Neutrophil (primary cell): ENCODE data around the gene PAGR1.

ENCODE experiments used
- H3K27ac ChIP-seq: fragments of 200-600 bp; sonication (generic); 2 replicates; pipeline ENCODE4 v1.5.1; 2016; ENCODE audit warnings: mild to moderate bottlenecking, moderate library complexity
- H3K27me3 ChIP-seq: fragments of 200-600 bp; sonication (generic); 2 replicates; pipeline ENCODE4 v1.6.0; 2016; ENCODE audit warnings: mild to moderate bottlenecking
- H3K36me3 ChIP-seq: fragments of 200-600 bp; sonication (generic); 2 replicates; pipeline ENCODE4 v1.5.1; 2017
- H3K4me1 ChIP-seq, 2 experiments: fragments of 200-600 bp in 1 of 2; sonication (generic) in 1 of 2; 1 replicate in 1 of 2; 2 replicates in 1 of 2; pipeline versions ENCODE4 v1.5.1 to v1.6.1; 2013 to 2016; ENCODE audit warnings: low read depth in 1 of 2, low read length in 1 of 2, mild to moderate bottlenecking in 1 of 2, moderate library complexity in 1 of 2; ENCODE audit not compliant: control insufficient read depth in 1 of 2, insufficient read depth in 1 of 2
- H3K4me3 ChIP-seq, 2 experiments: fragments of 200-600 bp in 1 of 2; sonication (generic) in 1 of 2; 1 replicate in 1 of 2; 2 replicates in 1 of 2; pipeline ENCODE4 v1.5.1; 2013 to 2016; ENCODE audit warnings: low read depth in 1 of 2, low read length in 1 of 2, mild to moderate bottlenecking in 1 of 2, moderate library complexity in 1 of 2
- H3K9me3 ChIP-seq: fragments of 200-600 bp; sonication (generic); 2 replicates; pipeline ENCODE4 v1.5.1; 2016
- TF ChIP-seq, protein P1 (sequence below): fragments of 200-600 bp; sonication (generic); IDR thresholded peaks from 2 replicates; pipeline ENCODE4 v1.5.1; 2016; ENCODE audit warnings: antibody characterized with exemption

PAGR1 gene

DNA sequence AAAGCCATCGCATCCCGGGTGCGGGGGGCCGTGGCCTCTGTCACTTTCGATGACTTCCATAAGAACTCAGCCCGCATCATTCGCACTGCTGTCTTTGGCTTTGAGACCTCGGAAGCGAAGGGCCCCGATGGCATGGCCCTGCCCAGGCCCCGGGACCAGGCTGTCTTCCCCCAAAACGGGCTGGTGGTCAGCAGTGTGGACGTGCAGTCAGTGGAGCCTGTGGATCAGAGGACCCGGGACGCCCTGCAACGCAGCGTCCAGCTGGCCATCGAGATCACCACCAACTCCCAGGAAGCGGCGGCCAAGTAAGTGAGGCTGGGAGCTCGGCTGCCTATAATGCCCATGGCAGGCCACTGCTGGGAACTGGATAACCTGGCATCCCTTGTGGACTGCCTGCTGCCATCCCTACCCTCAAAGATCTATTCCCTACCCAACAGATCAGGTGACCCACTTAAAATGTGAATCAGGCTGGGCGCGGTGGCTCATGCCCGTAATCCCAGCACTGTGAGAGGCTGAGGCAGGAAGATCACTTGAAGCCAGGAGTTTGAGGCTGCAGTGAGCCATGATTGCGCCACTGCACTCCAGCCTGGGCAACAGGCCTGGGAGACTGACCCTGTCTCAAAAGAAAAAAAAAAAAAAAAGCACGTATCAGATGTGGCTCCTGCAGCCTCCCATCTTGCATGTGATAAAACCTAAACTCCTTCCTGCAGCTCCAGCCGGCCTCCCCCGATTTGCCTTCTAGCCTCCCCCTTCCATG, 28.8 kb downstream of the PAGR1 start:
- no peaks in the 10 kb centered on the region for H3K9me3 ChIP-seq
- TF ChIP-seq, protein P1, sequence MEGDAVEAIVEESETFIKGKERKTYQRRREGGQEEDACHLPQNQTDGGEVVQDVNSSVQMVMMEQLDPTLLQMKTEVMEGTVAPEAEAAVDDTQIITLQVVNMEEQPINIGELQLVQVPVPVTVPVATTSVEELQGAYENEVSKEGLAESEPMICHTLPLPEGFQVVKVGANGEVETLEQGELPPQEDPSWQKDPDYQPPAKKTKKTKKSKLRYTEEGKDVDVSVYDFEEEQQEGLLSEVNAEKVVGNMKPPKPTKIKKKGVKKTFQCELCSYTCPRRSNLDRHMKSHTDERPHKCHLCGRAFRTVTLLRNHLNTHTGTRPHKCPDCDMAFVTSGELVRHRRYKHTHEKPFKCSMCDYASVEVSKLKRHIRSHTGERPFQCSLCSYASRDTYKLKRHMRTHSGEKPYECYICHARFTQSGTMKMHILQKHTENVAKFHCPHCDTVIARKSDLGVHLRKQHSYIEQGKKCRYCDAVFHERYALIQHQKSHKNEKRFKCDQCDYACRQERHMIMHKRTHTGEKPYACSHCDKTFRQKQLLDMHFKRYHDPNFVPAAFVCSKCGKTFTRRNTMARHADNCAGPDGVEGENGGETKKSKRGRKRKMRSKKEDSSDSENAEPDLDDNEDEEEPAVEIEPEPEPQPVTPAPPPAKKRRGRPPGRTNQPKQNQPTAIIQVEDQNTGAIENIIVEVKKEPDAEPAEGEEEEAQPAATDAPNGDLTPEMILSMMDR: no peak
- no peaks in the 10 kb centered on the region for H3K4me1 ChIP-seq
- no peak overlapping the region for H3K4me3 ChIP-seq
- no peaks in the 10 kb centered on the region for H3K27me3 ChIP-seq
- no peak overlapping the region for H3K27ac ChIP-seq
- H3K36me3 ChIP-seq: peaks cover 96% of the 10 kb centered on the region

DNA sequence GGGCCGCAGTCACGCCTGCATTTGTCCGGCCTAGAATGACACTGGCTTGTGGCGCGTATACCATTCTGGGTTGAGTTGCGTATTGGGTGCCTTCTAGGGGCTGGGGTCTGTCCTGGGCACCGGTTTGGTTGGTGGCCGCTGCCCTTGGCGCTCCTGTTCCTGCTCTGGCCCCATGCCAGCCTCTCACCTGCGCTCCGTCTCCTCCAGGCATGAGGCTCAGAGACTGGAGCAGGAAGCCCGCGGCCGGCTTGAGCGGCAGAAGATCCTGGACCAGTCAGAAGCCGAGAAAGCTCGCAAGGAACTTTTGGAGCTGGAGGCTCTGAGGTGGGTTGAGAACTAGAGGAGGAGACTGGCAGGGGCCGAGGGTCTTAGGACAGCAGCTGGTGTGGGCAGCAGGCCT, 29.7 kb downstream of the PAGR1 start:
- H3K9me3 ChIP-seq: no peaks in the 10 kb centered on the region
- H3K36me3 ChIP-seq: peaks cover 93% of the 10 kb centered on the region
- no peaks in the 10 kb centered on the region for H3K4me1 ChIP-seq
- no peak overlapping the region for H3K27ac ChIP-seq
- no peak overlapping the region for H3K4me3 ChIP-seq
- H3K27me3 ChIP-seq: no peaks in the 10 kb centered on the region
- TF ChIP-seq, protein P1: no peak

DNA sequence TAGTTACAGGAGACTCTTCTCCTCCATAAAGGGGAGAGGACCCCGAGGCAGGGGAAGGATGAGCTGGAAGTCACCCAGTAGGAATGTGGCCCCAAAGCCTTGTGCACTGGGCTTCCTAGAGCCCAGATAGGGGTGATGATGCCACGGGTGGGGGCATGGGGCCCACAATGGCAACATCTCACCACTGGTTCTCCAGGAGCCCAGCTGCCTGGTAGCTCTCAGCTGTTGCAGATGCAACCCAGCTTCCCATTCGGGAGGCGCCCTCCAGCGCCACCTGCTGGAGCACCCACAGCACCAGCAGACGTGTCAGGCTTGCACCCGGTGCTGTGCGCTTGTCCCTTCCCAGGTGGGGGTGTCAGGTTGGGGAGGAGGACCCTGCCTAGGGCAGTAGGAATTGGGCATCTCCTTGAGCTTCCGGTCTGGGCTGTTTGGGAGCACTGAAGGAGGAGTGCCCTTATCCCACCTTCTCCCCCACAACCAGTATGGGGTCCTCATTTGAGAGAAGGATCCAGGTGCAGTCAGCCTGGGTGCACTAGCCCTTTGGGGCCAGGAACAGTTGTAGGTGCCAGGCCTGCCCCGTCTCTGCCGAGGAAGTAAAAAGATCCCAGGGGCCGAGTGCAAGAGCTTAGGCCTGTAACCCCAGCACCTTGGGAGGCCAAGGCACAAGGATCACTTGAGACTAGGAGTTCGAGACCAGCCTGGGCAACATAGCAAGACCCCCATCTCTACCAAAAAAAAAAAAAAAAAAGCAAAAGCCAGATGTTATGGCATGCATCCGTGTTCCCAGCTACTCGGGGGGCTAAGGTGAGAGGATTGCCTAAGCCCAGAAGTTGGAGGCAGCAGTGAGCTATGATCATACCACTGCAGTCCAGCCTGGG, 32.7 kb downstream of the PAGR1 start:
- H3K4me1 ChIP-seq: no peaks in the 10 kb centered on the region
- H3K4me3 ChIP-seq: no peak overlapping the region
- peak overlapping the region; percentile 7 for H3K27ac ChIP-seq
- peaks cover 63% of the 10 kb centered on the region for H3K36me3 ChIP-seq
- no peaks in the 10 kb centered on the region for H3K9me3 ChIP-seq
- TF ChIP-seq, protein P1: peak; percentile 84
- H3K27me3 ChIP-seq: no peaks in the 10 kb centered on the region

DNA sequence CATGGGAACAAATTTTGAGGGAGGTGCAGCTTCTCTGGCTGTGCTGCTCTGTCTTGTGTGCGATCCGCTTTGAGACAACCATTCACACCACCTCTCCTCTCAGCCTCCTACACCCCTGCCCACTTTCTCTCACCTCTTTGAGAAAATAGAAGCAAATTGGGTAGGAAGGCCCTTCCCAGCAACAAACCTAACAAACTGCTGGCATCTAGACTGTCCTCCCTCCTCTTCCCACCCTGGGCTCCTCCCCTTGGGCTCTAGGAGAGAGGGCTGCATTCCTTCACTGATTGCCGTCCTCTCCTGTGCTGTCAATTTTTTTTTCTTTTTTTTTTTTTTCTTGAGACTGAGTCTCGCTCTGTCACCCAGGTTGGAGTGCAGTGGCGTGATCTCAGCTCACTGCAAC, 33.6 kb downstream of the PAGR1 start:
- H3K9me3 ChIP-seq: no peaks in the 10 kb centered on the region
- H3K4me3 ChIP-seq: no peak overlapping the region
- peaks cover 54% of the 10 kb centered on the region for H3K36me3 ChIP-seq
- no peaks in the 10 kb centered on the region for H3K27me3 ChIP-seq
- H3K4me1 ChIP-seq: no peaks in the 10 kb centered on the region
- H3K27ac ChIP-seq: peak overlapping the region; percentile 44
- TF ChIP-seq, protein P1: no peak

DNA sequence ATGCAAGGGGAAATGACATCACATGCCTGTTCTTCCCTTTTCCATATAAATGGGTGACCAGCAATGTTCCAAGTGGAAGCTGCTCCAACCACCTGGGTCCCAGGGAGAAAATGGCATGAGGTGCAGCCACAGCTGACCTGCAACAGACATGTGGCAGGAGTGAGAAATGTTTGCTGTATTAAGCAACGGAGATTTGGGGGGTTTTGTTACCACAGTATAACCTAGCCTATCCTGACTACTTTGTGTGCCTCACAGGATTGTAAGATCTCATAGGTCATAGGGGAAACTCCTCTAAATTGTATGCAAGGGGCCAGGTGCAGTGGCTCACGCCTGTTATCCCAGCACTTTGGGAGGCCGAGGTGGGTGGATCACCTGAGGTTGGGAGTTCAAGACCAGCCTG, 35.0 kb downstream of the PAGR1 start:
- Histone ChIP-seq H3K27me3 (no peaks in the 10 kb centered on the region), H3K4me1 (no peaks in the 10 kb centered on the region), H3K36me3 (peaks cover 39% of the 10 kb centered on the region), H3K27ac (no peak overlapping the region), H3K9me3 (no peaks in the 10 kb centered on the region), H3K4me3 (no peak overlapping the region)
- TF ChIP-seq, protein P1: no peak
